Activated naive CD4-positive, alpha-beta T cell treated with anti-CD3 and anti-CD28 coated beads, Interleukin-2, amount 50 U/mL, for 16 hours (primary cell): Measurements from ENCODE around the gene MPHOSPH9.

Experiments used
- DNase-seq: peaks from one replicate; pipeline ENCODE4 v3.0.0-alpha.2; 2020

MPHOSPH9 gene

DNA sequence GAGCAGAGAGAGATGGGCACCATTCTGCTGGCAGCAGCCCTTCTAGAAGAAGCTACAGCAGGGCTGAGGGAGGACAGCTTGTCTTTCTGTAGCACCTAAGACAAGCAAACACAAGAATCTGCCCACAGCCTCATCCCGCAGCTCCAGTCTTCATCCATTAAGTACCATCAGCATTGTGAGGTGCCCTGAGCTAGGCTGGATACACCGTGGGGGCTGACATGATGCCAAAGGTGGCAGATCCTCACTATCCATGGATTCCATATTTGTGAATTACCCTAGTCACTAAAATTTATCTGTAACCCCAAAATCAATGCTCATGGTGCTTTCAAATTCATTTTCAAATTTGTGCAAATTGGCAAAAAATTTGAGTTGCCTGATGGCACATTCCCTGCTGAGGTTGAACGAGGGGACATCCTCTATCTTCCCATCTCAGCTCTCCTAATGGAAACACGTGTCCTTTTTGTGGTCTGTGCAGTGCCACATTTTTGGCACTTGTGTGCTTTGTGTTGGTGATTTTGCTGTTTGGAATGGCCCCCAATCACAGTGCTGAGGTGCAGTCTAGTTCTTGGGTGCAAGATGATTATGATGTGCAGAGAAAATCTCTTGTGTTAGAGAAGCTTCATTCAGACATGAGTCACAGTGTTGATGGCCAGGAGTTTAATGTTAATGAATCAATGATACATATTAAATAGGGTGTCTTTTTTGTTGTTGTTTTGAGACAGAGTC lies 89.0 kb downstream of the MPHOSPH9 start:
- no peak for DNase-seq

DNA sequence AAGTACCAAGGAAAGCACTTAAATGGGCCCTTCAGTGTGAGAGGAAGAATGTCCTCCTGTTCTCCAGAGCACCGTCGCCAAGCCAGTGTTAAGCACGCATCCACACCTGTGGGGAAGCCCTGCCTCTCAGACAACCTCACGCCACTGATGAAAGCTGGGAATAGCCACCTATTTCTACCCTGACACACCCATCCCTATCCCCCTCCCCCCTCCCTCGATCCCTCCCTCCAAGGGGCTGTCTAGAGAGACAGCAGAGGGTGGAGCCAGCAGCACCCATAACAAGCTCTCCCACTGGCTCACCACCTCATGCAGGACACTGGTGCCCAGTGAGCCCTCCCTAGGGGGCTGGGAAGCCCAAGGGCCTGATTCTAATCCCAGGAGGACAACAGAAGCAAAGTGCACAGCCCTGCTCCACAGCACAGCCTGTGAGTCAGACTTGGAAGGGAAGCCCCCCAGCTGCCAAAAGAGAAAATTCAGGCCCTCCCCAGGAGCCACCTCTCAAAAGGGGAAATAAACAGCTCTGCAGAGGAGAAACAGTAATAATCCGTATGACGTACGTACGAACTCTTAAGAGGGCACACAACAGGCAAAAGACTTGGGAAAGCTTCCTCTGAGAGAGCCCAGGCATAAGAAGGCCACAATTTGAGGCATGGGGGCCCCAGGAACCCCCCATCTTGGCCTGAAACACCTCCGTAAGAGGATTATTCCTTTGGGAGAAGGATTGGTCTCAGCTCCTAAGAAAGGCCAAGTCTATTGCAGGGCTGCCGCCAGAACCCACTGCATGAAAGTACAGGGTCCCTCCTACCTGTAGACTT lies 89.8 kb downstream of the MPHOSPH9 start:
- DNase-seq = no peak

DNA sequence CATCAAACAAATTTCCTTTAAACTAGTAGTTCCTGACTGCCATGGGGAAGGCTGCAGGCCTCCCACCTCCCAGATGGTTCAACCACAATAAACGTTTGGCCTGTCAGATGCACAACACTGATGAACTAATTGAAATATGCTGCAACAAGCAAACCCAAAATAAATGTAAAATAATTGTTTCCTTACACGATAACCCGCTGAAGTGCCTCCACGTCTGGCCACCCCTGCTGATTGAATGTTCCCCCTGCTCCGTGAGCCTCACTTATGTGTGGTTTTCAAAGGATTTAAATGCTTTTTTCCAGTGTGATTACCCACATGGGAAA lies 90.5 kb downstream of the MPHOSPH9 start:
- no peak for DNase-seq

DNA sequence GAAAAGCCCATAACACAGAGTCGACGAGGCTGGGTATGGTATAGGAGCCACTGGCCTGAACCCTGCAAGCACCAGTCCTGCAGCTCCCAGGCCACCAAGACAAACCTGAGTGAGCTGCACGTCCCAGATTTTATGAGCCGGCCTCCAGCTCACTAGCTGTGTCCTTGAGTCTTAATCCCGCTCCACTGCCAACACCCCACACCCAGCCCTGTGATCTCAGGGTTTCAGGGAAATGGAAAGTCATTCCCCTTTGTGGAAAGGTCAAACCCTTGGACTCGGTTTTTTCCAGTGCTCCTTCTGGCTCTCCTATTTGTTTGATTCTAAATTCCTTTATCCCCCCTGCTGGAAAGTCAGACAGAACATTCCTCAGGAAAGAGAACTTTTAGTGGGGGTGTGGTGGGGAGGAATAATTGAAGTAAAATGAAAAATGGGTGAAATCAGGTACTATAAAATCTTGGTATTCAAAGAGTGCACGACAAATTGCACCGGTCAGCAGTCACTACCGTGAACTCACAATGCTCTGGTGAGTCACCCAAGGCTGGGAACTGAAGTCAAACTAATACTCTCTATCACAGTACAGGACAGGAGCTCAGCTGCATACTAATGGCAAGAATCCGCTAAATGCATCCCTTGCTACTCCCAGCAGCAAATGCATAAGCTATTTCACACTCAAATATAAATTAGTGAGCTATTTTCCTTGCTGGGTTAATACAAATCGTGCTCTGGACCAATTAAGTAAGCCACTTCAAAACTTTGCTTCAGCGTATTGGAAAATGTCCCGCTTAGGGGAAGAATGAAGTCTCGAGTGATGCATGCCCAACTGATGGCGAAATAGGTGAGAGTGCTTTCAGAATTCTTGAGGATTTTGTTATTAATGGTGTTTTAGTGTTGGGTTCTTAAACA lies 91.1 kb downstream of the MPHOSPH9 start:
- no peak for DNase-seq

DNA sequence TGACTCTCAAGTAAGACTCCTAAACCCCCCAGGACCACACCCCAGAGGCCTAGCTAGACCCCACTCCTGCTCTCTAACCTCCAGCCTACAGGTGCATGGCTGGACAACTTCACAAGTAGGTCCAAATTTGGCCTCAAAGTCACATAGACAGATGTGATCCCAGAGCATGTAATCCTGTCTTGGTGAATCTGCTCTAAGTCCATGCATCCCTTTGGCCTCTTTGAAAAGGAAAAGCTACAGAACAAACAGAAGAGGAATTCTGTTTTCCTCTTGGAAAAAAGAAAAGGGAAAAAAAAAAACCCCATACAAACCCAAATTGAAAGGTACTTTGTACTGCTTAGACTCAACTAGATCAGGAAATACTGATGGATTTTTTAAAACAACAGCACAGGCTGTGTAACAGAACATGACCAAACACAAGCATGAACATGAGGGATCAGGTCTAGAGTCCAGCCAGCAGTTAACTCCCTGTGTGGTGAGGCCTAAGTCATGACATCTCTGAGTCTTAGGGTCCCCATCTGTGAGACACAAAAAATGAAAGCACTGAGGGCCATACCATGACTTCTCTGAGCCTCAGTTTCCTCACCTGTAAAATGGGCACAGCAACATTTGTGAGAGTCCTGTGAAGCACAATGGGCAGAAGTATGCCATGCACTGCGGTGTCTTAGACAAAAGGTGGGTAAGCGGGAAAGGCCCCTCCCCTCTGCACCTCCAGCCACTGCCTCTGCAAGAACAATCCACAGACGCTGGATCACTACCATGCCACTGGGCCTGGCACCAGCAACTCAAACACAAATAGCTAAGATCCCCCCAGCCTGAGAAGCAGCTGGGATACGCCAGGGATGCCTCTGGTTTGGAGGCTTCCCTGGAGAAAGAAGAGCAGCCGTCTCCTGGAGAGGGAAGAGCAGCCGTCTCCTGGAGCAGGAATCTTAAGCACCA lies 92.0 kb downstream of the MPHOSPH9 start:
- no peak for DNase-seq

DNA sequence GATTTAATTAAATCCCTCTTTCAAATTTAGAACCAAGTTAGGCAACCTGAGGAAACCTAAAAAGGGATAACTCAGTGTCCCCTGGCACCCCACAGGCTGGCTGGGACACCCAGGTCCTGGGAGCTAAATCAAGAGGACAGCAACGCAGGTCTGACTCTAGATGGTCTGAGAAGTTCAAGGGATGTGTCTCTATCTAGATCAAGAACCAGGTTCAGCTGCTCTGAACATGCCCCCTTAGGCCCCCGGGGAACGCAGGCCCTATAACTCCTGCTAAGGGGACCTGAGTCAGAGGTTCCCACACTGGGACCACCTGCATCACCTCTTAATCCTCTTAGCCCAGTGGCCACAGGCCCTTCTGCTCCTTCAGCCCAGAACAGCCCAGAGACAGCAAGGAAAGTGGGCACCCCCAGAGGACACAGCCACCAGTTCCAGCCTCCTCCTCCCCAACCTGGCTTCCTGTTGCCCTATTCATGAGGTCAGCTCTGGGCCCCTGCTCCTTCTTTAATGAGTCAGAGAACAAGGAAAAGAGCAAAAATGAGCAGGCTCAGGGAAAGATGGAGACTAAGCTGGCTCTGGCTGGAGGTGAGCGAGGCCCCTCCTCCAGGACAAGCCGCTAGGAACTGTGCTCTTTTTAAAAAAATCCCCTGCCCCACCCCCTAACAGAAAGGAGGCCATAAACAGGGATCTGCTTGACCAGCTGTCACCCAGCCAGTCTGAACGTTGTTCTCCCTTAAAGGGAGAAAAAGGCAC lies 92.8 kb downstream of the MPHOSPH9 start:
- DNase-seq = no peak

DNA sequence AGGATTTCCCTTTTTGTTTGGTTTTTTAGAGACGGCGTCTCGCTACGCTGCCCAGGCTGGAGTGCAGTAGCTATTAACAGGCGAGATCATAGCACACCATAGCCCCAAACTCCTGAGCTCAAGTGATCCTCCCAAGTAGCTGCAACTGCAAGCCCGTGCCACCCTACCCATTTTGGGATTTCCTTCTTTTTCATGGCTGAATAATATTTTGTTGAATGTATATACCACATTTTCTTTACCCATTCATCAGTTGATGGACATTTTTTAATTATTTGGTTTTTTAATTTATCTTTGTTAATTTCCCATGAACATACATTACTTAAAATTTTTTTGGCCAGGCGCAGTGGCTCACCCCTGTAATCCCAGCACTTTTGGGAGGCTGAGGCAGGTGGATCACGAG lies 97.3 kb downstream of the MPHOSPH9 start:
- DNase-seq = no peak

DNA sequence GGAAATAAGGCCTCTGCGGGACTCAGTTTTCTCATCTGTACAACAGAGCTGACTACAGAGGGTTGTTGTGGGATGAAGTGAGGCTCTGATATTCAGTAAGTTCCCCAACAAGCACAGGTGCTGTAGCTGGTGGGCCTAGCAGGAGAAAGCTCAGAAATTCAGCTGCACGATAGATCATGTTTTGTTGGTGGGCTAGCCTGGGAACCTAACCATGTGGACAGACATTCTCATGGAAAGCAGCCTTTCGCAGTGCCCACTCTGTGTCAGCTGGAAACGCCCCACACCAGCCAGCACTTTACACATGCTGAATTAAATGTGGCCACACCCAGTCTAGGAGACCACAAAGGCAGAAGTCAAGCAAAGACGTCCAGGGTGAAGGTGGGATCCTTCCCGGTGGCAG lies 98.1 kb downstream of the MPHOSPH9 start:
- no peak for DNase-seq

DNA sequence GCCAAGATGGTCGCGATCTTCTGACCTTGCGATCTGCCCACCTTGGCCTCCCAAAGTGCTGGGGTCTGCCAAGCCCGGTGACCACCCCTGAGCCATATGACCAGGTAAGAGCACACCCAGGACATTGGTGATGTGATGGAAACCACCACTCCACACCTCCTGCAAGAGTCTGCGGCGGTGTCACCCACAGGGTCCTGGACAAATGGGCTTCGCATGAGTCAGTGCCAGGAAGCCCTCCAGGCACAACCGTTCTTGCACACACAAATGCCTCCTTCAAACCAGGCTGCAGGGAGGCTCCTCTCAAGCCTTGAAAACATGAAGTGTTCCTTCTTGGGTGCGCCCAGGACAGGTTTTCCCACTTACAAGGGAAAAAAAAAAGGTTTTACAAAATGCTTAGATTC lies 98.7 kb downstream of the MPHOSPH9 start:
- no peak for DNase-seq

DNA sequence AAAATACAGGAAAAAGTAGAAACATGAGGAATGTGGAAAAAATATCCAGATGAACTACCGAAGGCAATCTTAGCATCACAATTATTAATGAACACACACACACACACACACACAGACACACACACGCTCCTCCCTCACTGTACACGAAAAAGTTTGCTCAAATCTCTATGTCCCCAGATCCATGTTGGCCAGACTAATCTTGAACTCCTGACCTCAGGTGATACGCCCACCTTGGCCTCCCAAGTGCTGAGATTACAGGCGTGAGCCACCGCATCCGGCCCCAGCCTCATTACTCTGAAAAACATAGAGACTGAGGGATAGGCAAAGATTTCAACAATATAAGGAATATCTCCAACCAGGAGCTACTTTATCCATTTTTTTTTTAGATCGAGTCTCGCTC lies 99.2 kb downstream of the MPHOSPH9 start:
- DNase-seq = no peak

DNA sequence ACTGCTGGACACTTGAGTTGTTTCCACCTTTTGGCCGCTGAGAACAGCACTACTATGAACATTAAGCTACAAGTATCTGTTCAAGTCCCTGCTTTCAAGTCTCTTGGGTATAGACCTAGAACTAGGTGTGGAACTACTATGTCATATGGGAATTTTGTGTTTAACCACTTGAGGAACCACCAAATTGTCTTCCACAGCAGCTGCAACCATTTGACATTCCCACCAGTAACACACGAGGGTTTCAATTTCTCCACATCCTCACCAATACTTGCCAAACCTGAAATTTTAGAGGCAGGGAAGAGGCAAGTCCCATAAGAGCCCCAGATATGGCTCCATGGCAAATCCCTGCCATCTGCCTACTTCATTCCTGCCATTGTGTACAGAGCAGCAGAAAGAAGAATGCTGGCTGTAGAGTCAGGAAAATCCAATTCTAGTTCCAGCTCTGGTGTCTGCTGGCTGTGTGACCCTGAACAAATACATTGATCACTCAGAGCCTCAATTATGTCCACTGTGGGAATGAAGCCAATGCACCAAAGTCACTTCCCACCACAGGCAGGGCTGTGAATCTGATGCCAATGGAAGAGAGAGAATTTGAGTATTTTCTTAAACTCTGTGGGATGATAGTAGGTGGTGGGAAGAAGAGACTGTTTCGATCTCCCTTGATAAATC lies 99.9 kb downstream of the MPHOSPH9 start:
- DNase-seq = no peak

DNA sequence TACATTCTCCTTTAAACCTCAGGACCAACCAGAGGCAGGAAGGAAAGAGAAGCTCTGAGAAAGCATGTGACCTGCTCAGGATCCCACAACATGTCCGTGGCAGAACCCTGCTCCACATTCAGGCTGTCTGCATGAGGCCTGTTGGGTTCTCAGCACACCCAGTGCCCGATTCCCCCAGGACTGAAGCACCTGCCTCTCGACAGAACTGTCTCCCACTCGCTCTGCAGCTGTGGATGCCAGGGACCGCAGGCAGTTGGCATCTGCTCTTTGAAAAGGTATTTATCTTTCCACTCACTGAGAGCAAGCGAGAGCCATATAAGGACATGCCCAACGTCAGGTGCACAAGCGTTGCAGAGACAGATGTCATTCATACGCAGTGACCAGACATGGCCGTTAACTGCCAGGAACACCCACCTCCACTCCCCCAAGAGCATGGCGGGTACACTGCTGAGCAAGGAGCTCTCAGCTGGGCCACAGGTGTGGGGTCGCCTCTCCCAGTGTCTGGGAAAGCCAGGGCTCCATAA lies 101.0 kb downstream of the MPHOSPH9 start:
- DNase-seq = peak; percentile 27

DNA sequence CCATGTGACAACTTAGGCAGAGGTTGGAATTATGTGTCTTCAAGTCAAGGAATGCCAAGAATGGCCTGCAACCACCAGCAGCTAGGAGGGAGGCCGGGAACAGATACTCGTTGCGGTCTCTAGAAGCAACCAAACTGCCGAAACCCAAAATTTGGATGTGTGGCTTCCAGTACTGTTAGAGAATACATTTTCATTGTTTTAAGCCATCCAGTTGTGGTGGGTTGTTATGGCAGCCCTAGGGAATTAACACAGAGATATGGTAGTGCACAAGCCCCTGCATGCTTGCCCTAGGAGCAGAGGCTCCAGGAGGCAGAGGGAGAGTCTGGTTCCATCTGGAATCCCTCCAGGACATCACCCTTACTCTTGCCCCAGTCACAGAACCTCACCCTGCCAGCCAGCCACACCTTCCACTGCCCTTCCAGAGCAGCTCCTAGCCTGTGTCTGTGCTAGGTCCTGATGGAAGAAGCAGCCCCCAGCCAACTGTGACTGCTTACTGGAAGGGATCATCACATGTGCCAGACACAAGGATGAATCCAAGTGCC lies 101.6 kb downstream of the MPHOSPH9 start:
- DNase-seq = no peak

DNA sequence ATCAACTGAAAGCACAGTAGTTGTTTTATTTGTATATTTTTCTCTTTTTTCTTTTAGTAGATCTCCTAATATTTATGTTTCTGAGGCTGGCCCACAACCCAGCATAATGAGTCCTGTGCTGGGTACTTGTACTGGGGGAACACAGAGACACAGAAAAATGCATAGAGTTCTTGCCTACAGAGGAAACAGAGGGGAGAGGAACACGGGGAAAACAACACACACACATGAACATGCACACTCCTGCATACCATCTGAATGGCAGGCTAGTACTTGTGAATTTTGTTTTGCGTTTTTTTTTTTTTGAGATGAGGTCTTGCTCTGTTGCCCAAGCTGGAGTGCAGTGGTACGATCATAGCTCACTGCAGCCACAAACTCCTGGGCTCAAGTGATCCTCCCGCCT lies 103.3 kb downstream of the MPHOSPH9 start:
- no peak for DNase-seq

DNA sequence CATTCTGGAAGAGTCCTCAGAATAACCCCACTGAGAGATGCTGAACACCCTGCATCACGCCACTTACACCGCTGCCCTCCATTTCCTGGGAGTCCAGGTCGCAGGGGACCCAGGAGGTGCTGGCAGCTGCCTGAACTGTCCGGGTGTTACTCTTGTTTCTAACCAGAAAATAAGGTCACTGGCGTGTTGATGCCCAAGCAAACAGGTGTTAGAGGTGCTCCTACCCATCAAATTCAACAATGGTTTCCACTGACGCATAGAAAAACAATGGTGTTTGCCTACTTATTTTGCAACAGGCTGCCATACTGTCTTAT lies 105.8 kb downstream of the MPHOSPH9 start:
- DNase-seq = no peak

DNA sequence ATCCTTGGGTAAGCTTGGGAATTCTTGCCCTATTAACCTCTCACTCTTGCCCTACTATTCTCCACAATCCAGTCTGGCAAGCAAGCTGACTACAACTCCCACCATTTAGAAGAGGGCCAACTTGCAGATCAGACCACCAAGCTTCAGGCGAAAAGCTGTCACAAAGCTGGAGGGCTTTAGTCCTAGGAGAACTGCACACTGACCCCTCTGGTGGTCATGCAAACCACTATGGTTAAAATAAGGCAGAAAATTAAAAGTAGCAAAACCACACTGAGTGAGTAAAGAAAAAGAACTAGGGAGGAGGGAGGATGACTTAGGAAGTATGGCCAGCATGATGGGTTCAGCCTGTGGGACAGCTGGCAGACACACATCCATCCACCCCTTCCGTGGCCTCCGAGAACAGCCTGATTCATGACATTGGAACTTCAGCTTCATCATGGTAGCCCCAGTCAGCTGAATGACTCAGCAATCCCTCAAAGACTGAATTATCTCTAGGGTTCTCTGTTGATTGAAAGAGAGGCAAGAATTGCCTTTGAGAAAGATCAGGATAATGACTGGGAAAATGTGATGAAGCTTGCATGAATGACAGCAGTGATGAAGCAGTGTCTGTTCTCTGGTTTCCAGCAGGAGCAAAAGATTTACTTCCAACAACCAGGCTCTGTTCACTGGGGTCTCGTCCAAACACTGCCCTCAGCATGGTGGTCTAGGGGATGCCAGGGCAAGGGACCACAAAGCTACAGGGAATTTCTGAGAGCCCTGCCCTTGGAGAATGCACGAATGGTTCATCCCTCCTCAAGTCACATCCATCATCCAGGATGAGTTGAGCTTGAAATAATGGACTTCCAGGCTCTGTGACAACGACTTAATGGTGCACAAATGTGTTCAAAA lies 106.4 kb downstream of the MPHOSPH9 start:
- no peak for DNase-seq

DNA sequence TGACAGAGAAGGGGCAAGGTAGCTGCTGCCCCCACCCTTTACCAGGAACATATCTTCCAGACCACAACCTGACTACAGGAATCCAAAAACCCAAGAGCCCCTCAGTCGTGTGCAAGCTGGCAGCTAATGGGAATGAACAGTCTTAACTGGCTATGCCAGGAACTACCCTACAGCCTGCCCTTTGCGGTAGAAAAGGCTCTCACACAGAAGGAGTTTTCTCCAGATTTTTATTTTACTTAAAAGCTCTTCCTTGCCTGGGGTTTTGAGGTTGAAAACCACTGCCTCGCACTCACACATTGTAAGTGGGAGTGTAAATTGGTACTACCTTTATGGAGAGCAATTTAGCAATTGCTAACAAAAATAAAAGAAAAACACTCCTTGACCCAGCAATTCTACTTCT lies 110.3 kb downstream of the MPHOSPH9 start:
- DNase-seq = no peak

DNA sequence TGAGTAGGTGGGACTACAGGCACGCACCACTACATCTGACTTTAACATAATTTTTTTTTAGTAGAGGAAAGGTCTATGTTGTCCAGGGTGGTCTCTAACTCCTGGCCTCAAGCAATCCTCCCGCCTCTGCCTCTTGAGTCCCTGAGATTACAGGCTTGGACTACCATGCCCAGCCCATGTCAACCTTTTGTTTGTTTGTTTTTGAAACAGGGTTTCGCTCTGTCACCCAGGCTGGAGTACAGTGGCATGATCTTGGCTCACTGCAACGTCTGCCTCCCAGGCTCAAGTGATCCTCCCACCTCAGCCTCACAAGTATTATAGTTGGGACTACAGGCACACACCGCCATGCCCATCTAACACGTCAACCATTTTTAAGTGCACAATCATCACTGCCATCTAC lies 111.3 kb downstream of the MPHOSPH9 start:
- DNase-seq = no peak

DNA sequence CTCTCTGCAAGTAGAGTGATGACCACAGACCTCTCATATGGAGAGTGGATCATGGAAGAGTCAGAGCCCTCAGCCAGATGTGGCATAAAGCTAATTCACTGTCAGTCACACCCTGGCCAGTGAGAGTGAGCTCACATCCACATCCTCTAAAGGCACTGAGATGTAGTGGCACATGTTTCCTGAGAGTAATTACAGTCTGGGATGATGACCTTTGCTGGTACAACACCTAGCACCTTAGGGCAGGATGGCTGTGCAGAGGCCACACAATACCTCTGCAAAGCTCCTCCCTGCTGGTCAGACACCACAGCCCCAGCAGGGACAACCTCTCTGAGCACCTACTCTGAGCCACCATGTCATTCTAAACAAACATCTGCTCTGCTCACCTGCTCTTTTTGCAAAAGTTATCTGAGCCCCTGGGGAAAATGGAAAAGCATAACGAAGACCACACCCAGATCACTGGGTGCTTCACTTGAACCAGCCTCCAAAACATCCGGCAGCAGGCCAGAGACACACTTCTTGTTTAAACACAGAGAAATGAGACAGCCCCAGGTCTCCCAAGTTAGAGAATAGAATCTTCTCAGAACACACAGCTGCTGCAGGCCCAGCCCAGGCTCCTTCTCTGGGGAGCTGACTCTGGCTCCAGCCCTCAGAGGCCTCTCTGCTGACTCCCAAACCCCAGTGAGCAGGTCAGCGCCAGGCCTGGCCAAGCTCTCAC lies 112.3 kb downstream of the MPHOSPH9 start:
- DNase-seq = no peak
